Testis (tissue), 2 donors: ENCODE results near the gene P2RY8.

ENCODE experiments used
- POLR2A ChIP-seq: fragments of 450-650 bp; IDR thresholded peaks from one replicate; pipeline ENCODE4 v1.6.1; 2017; ENCODE audit warnings: antibody characterized with exemption, mild to moderate bottlenecking, moderate library complexity
- TF ChIP-seq, protein P1 (sequence below), 3 experiments: fragments of 450-650 bp in 2 of 3; fragments of 200-600 bp in 1 of 3; sonication (generic) in 1 of 3; IDR thresholded peaks; one replicate each; pipeline ENCODE4 v1.5.1; 2016 to 2019; ENCODE audit warnings: antibody characterized with exemption in 3 of 3, mild to moderate bottlenecking in 2 of 3, moderate library complexity in 1 of 3

DNA sequence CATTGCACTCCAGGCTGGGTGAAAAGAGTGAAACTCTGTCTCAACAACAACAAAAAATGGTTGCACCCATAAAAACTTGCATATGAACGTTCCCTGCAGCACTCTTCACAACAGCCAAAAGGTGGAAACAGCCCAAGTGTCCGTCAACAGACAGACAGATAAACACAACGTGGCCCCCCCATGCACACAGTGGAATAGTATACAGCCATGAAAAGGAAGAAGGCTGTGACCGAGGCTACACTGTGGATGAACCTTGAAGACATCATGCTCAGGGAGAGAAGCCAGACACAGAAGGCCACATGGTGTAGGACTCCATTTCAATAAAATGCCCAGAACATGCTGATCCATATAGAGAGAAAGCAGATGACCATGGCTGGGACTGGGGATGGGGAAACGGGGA, 50.8 kb downstream of the P2RY8 start:
- TF ChIP-seq, protein P1, sequence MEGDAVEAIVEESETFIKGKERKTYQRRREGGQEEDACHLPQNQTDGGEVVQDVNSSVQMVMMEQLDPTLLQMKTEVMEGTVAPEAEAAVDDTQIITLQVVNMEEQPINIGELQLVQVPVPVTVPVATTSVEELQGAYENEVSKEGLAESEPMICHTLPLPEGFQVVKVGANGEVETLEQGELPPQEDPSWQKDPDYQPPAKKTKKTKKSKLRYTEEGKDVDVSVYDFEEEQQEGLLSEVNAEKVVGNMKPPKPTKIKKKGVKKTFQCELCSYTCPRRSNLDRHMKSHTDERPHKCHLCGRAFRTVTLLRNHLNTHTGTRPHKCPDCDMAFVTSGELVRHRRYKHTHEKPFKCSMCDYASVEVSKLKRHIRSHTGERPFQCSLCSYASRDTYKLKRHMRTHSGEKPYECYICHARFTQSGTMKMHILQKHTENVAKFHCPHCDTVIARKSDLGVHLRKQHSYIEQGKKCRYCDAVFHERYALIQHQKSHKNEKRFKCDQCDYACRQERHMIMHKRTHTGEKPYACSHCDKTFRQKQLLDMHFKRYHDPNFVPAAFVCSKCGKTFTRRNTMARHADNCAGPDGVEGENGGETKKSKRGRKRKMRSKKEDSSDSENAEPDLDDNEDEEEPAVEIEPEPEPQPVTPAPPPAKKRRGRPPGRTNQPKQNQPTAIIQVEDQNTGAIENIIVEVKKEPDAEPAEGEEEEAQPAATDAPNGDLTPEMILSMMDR (IDR thresholded peaks at IDR 0.05) = no peak
- TF ChIP-seq POLR2A = no peak
